ENCODE data around the gene ZNF83.

ZNF83 gene

GRCh38 chr19:52670046-52670445 lies 31.9 kb upstream of the ZNF83 start:
- no peak overlapping the region for H3K4me3 ChIP-seq (ENCODE audit: low read depth, low read length)
- no peak for TF ChIP-seq CTCF (IDR thresholded peaks at IDR 0.05; ENCODE audit: insufficient read depth, low read length, missing control alignments)
- ChIA-PET CTCF (no interaction called here), POLR2A (no interaction called here)
- DNase-seq (ENCODE audit: low read depth, low spot score) = no peak

GRCh38 chr19:52669586-52669985 lies 31.4 kb upstream of the ZNF83 start:
- no peak for TF ChIP-seq CTCF (IDR thresholded peaks at IDR 0.05; ENCODE audit: insufficient read depth, low read length, missing control alignments)
- ChIA-PET POLR2A (no interaction called here), CTCF (no interaction called here)

DNA sequence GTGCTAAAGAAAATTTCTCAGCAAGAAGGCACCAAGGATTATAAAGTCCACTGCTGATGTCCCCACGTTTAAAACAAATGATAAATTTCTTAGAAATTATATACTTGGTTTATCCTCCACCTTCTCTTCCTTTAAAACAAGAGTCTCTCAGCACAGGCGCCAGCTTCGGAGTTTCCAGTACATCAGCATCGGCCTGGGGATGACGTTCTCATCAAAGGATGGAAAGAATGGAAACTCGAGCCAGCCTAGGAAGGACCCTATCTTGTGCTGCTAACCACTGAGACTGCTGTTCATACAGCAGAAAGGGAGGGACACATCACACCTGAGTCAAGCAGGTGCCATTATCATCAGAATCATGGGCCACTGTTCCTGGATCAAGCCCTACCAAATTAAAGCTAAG lies 29.8 kb upstream of the ZNF83 start:
- POLR2A ChIA-PET = no interaction called here
- CTCF ChIA-PET = interaction anchor here (1.6 kb wide), 1 partner anchor 11 kb away, joined by 3 read pairs; no protein-coding TSS in a partner anchor
- no peak for TF ChIP-seq CTCF (IDR thresholded peaks at IDR 0.05; ENCODE audit: insufficient read depth, low read length, missing control alignments)
- no peak for DNase-seq (ENCODE audit: low read depth, low spot score)
- no peak overlapping the region for H3K4me3 ChIP-seq (ENCODE audit: low read depth, low read length)

More at GRCh38 chr19:52669586-52669985, 31.4 kb upstream of the ZNF83 start:
- DNase-seq (ENCODE audit: low read depth, low spot score) = no peak
- H3K4me3 ChIP-seq (ENCODE audit: low read depth, low read length) = no peak overlapping the region

DNA sequence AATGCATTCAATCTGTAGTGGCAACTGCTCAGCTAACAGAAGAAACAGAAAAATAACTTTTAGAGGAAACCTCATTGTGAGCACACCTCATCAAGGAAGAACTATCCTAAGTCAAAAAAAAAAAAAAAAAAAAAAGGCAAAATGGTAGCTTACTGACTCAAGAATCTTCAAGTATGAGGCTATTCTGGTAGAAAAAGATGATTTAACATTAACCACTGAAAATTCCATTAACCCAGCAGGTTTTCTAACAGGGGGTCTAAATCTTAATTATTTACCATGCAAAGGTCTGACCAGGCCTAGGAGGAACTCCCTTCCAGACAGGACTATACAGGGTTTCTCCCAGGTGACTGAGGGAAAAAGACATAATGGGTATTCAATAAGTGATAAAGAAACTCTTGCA lies 28.4 kb upstream of the ZNF83 start:
- ChIA-PET CTCF (no interaction called here), POLR2A (no interaction called here)
- DNase-seq (ENCODE audit: low read depth, low spot score) = no peak
- no peak overlapping the region for H3K4me3 ChIP-seq (ENCODE audit: low read depth, low read length)
- TF ChIP-seq CTCF (IDR thresholded peaks at IDR 0.05; ENCODE audit: insufficient read depth, low read length, missing control alignments) = no peak

GRCh38 chr19:52665529-52665928 lies 27.4 kb upstream of the ZNF83 start:
- DNase-seq (ENCODE audit: low read depth, low spot score) = no peak
- POLR2A ChIA-PET = no interaction called here
- no peak overlapping the region for H3K4me3 ChIP-seq (ENCODE audit: low read depth, low read length)
- CTCF ChIA-PET = no interaction called here
- TF ChIP-seq CTCF (IDR thresholded peaks at IDR 0.05; ENCODE audit: insufficient read depth, low read length, missing control alignments) = no peak

- ChIA-PET POLR2A (no interaction called here), CTCF (no interaction called here)
- TF ChIP-seq CTCF (IDR thresholded peaks at IDR 0.05; ENCODE audit: insufficient read depth, low read length, missing control alignments) = no peak
- no peak overlapping the region for H3K4me3 ChIP-seq (ENCODE audit: low read depth, low read length)
- DNase-seq (ENCODE audit: low read depth, low spot score) = no peak
Observed at GRCh38 chr19:52665027-52665426, 26.9 kb upstream of the ZNF83 start.

Data from AG04449 (cell line).